RWPE1 (cell line): ENCODE data around the gene MCAT.
A peak's percentile ranks its signal among the peaks of the same experiment; 100 is the strongest.

Source experiments
- CTCF ChIA-PET: fragments of 350-600 bp; sonication (Branson Sonifier 250); formaldehyde crosslinking; extraction: SDS; loops from one replicate; lab custom pipeline; 2021; lab: Yijun Ruan, JAX
- POLR2A ChIA-PET: fragments of 400-600 bp; formaldehyde crosslinking; extraction: SDS; loops from one replicate; lab custom pipeline; 2020; ENCODE audit warnings: antibody characterized with exemption; ENCODE audit not compliant: low non-redundant PET; lab: Yijun Ruan, JAX
- DNase-seq: peaks from one replicate; pipeline ENCODE4 v3.0.0; 2012; ENCODE audit warnings: low spot score
- H3K27ac ChIP-seq: fragments of 450-650 bp; 2 replicates; pipeline ENCODE4 v1.5.1; 2017
- CTCF ChIP-seq: fragments of 450-650 bp; conservative IDR thresholded peaks from 2 replicates; pipeline ENCODE4 v1.5.1; 2017; ENCODE audit warnings: low read depth, mild to moderate bottlenecking

Gene MCAT

GRCh38 chr22:43173566-43173965 is 30.4 kb upstream of the MCAT start:
- TF ChIP-seq CTCF = no peak
- ChIA-PET CTCF (interaction anchor here (0.6 kb wide), 1 partner anchor 115 kb away, joined by 3 read pairs; no protein-coding TSS in a partner anchor), POLR2A (no interaction called here)
- peak overlapping the region; percentile 62; the same call in 1 of the 2 replicates for H3K27ac ChIP-seq
- no peak for DNase-seq

GRCh38 chr22:43172191-43172590 is 29.0 kb upstream of the MCAT start:
- ChIA-PET POLR2A (no interaction called here), CTCF (interaction anchor here (0.6 kb wide), 1 partner anchor 37 kb away, joined by 4 read pairs; no protein-coding TSS in a partner anchor)
- H3K27ac ChIP-seq = peak overlapping the region; percentile 56; the same call in 1 of the 2 replicates
- TF ChIP-seq CTCF = no peak
- no peak for DNase-seq

- ChIA-PET CTCF (no interaction called here), POLR2A (no interaction called here)
- H3K27ac ChIP-seq = peak overlapping the region; percentile 56
- DNase-seq = no peak
- no peak for TF ChIP-seq CTCF
Measured at GRCh38 chr22:43171607-43172006, 28.4 kb upstream of the MCAT start.

GRCh38 chr22:43171019-43171491 is 27.9 kb upstream of the MCAT start:
- no peak for DNase-seq
- POLR2A ChIA-PET = no interaction called here
- peak overlapping the region; percentile 56 for H3K27ac ChIP-seq
- CTCF ChIA-PET = no interaction called here
- no peak for TF ChIP-seq CTCF

- DNase-seq = no peak
- peak overlapping the region; percentile 56 for H3K27ac ChIP-seq
- ChIA-PET CTCF (no interaction called here), POLR2A (no interaction called here)
- no peak for TF ChIP-seq CTCF
Measured at GRCh38 chr22:43170131-43170480, 26.9 kb upstream of the MCAT start.

- ChIA-PET POLR2A (no interaction called here), CTCF (no interaction called here)
- H3K27ac ChIP-seq = peak overlapping the region; percentile 56
- TF ChIP-seq CTCF = no peak
- DNase-seq = no peak
Measured at GRCh38 chr22:43169310-43170130, 26.3 kb upstream of the MCAT start.
